ENCODE results near the gene RPL37. TPM values are rescaled to one million over a fixed set of nuclear protein-coding genes. Genes with fewer than 3 reads are reported as not detected.
"Not testable (repeated sequence)": the region's sequence is repeated elsewhere in the genome, so short reads cannot be mapped to it uniquely, and the experiment has no call there.

The RPL37 gene
- polyA plus RNA-seq, 1 of the 3 experiments (the other 2 are of a cell fraction), result 465 TPM

DNA sequence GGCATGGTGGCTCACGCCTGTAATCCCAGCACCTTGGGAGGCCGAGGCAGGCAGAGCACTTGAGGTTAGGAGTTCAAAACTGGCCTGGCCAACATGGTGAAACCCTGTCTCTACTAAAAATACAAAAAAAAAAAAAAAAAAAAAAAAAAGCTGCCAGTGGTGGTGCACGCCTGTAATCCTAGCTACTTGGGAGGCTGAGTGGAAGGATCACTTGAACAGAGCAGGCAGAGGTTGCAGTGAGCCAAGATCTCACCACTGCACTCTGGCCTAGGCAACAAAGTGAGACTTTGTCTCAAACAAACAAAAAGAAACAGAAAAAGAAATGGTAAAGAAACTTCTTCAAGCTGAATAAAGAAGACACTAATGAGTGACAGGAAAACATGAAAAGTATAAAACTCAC is 48.4 kb downstream of the RPL37 start:
- WGBS (ENCODE audit: low lambda C conversion rate), result 94% methylated on average over 3 of the region's 3 CpGs
- H3K9me3 ChIP-seq; H3K9ac ChIP-seq; H3K9me2 ChIP-seq; DNase-seq; H3K4me3 ChIP-seq (ENCODE audit: low read depth in 2 of 2, low read length in 1 of 2); H3K27me3 ChIP-seq (ENCODE audit: insufficient read depth); H3K4me1 ChIP-seq (ENCODE audit: control insufficient read depth in 1 of 2, insufficient read depth in 2 of 2, low read depth in 1 of 2, low read length in 1 of 2); H3F3A ChIP-seq (replicated peaks; ENCODE audit: insufficient read depth); H2AFZ ChIP-seq (ENCODE audit: low read depth); H3K4me2 ChIP-seq; H3K27ac ChIP-seq (ENCODE audit: low read depth in 2 of 2, low read length in 1 of 2): not testable (repeated sequence)
- POLR2A ChIA-PET, result interaction anchor here (1.3 kb wide), 1 partner anchor 10 kb away, joined by 3 read pairs; no protein-coding TSS in a partner anchor
- H3K36me3 ChIP-seq (replicated peaks in 1 of 2; ENCODE audit: control insufficient read depth in 1 of 2, insufficient read depth in 2 of 2, low read length in 1 of 2), result peaks cover 0 to 12% of the 10 kb centered on the region in 2 experiments
- peaks cover 92% of the 10 kb centered on the region for H4K20me1 ChIP-seq (ENCODE audit: insufficient read depth)
- CTCF ChIA-PET, result interaction anchor here (0.9 to 1.0 kb wide), 2 partner anchors 10 to 15 kb away, joined by 3 to 6 read pairs; no protein-coding TSS in a partner anchor
- H3K79me2 ChIP-seq (ENCODE audit: insufficient read depth), result peaks cover 100% of the 10 kb centered on the region

DNA sequence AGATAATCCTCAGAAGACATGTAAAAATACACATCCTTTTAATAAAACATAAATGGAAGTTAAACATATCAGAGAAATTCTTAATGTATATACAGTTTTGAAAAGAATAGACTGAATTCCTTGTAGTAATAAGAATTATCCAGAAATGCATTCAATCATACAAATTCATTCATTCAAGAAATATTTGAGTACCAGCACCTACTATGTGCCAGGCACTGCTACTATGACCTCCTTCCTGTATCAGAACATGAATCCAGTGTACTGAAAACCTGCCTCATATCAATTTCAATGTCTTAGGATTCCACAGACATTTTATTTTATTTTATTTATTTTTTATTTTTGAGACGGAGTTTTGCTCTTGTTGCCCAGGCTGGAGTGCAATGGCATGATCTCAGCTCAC is 50.1 kb downstream of the RPL37 start:
- ChIA-PET POLR2A (no interaction called here), CTCF (interaction anchor here (1.3 kb wide), 1 partner anchor 31 kb away, joined by 5 read pairs; no protein-coding TSS in a partner anchor)
- Histone ChIP-seq H3K79me2 (ENCODE audit: insufficient read depth) (peaks cover 100% of the 10 kb centered on the region), H4K20me1 (ENCODE audit: insufficient read depth) (peaks cover 90% of the 10 kb centered on the region), H3F3A (replicated peaks; ENCODE audit: insufficient read depth) (peaks cover 8% of the 10 kb centered on the region), H3K9ac (no peak overlapping the region), H3K36me3 (replicated peaks in 1 of 2; ENCODE audit: control insufficient read depth in 1 of 2, insufficient read depth in 2 of 2, low read length in 1 of 2) (peaks cover 0 to 12% of the 10 kb centered on the region in 2 experiments), H3K4me2 (no peak overlapping the region), H3K9me3 (no peaks in the 10 kb centered on the region), H3K4me3 (ENCODE audit: low read depth in 2 of 2, low read length in 1 of 2) (no peak overlapping the region), H3K27me3 (ENCODE audit: insufficient read depth) (no peaks in the 10 kb centered on the region), H3K27ac (ENCODE audit: low read depth in 2 of 2, low read length in 1 of 2) (no peak overlapping the region), H3K9me2 (no peaks in the 10 kb centered on the region), H3K4me1 (ENCODE audit: control insufficient read depth in 1 of 2, insufficient read depth in 2 of 2, low read depth in 1 of 2, low read length in 1 of 2) (peaks cover 0 to 7% of the 10 kb centered on the region in 2 experiments; a peak in 1 of 4 replicates), H2AFZ (ENCODE audit: low read depth) (no peak overlapping the region)
- 100% methylated on average over 1 of the region's 1 CpG for WGBS (ENCODE audit: low lambda C conversion rate)
- TF ChIP-seq TAF1 (IDR thresholded peaks at IDR 0.05; ENCODE audit: borderline replicate concordance, low read depth, low read length) (no peak), RAD21 (IDR thresholded peaks at IDR 0.05; ENCODE audit: low read length) (no peak), FOXJ3 (CRISPR knock-in tag; IDR thresholded peaks at IDR 0.05) (no peak), TEAD4 (IDR thresholded peaks at IDR 0.05; ENCODE audit: borderline replicate concordance, insufficient read depth) (no peak), RCOR1 (IDR thresholded peaks at IDR 0.05; ENCODE audit: low read length) (no peak), TCF12 (IDR thresholded peaks at IDR 0.05) (no peak), POLR2AphosphoS5 (IDR thresholded peaks at IDR 0.05; ENCODE audit: low read depth, low read length) (no peak)
- TF ChIP-seq, protein P1, sequence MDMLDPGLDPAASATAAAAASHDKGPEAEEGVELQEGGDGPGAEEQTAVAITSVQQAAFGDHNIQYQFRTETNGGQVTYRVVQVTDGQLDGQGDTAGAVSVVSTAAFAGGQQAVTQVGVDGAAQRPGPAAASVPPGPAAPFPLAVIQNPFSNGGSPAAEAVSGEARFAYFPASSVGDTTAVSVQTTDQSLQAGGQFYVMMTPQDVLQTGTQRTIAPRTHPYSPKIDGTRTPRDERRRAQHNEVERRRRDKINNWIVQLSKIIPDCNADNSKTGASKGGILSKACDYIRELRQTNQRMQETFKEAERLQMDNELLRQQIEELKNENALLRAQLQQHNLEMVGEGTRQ (IDR thresholded peaks at IDR 0.05; ENCODE audit: borderline replicate concordance, low read depth, low read length), result no peak
- TF ChIP-seq, protein P2, sequence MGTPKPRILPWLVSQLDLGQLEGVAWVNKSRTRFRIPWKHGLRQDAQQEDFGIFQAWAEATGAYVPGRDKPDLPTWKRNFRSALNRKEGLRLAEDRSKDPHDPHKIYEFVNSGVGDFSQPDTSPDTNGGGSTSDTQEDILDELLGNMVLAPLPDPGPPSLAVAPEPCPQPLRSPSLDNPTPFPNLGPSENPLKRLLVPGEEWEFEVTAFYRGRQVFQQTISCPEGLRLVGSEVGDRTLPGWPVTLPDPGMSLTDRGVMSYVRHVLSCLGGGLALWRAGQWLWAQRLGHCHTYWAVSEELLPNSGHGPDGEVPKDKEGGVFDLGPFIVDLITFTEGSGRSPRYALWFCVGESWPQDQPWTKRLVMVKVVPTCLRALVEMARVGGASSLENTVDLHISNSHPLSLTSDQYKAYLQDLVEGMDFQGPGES (IDR thresholded peaks at IDR 0.05; ENCODE audit: low read depth, low read length), result no peak
- no peak for DNase-seq

Measured in SK-N-SH (cell line).